K562 (cell line): ENCODE data around the gene C1orf50. TPM values are rescaled to one million over a fixed set of nuclear protein-coding genes. Genes with fewer than 3 reads are reported as not detected.

Source experiments
- ARID1B ChIP-seq: fragments of 450-650 bp; IDR thresholded peaks from 2 replicates; pipeline ENCODE4 v1.6.1; 2016; ENCODE audit warnings: antibody characterized with exemption, mild to moderate bottlenecking, inconsistent platforms
- ARNT ChIP-seq, 2 experiments: fragments of 450-650 bp; IDR thresholded peaks; 2 replicates each; pipeline ENCODE4 v1.6.1; 2016; ENCODE audit warnings: mild to moderate bottlenecking in 1 of 2
- CHCHD3 ChIP-seq: fragments of 250-450 bp; sonication (Bioruptor Pico); IDR thresholded peaks from 2 replicates; pipeline ENCODE4 v2.1.2; 2022; ENCODE audit warnings: mild to moderate bottlenecking
- CHD4 ChIP-seq: fragments of 200-600 bp; sonication (generic); IDR thresholded peaks from 3 replicates; pipeline ENCODE4 v1.6.1; 2012; ENCODE audit warnings: low read depth, mild to moderate bottlenecking, mixed read lengths, low read length, inconsistent platforms; ENCODE audit not compliant: insufficient read depth, insufficient replicate concordance, poor library complexity, severe bottlenecking
- CTBP1 ChIP-seq: fragments of 450-650 bp; IDR thresholded peaks from 2 replicates; pipeline ENCODE4 v1.6.1; 2016; ENCODE audit warnings: borderline replicate concordance
- DIDO1 ChIP-seq: fragments of 450-650 bp; IDR thresholded peaks from 2 replicates; pipeline ENCODE4 v1.6.1; 2016; ENCODE audit warnings: low read depth, missing biosample characterization, missing genetic modification characterization
- EP400 ChIP-seq: fragments of 450-650 bp; IDR thresholded peaks from 2 replicates; pipeline ENCODE4 v1.6.1; 2017; ENCODE audit warnings: antibody characterized with exemption, mild to moderate bottlenecking, moderate library complexity
- HMGXB4 ChIP-seq: sonication (generic); formaldehyde crosslinking; IDR thresholded peaks from 2 replicates; pipeline ENCODE4 v1.8.1; 2023; ENCODE audit warnings: mild to moderate bottlenecking, missing genetic modification reagents
- HOXB6 ChIP-seq: fragments of 250-450 bp; sonication (Bioruptor Pico); IDR thresholded peaks from 2 replicates; pipeline ENCODE4 v1.5.1; 2022; ENCODE audit warnings: mild to moderate bottlenecking, borderline replicate concordance
- MCM2 ChIP-seq: fragments of 450-650 bp; IDR thresholded peaks from 2 replicates; pipeline ENCODE4 v1.6.1; 2017; ENCODE audit warnings: low read depth, mild to moderate bottlenecking
- MCM7 ChIP-seq, 2 experiments: fragments of 450-650 bp; IDR thresholded peaks; 2 replicates each; pipeline ENCODE4 v1.6.1; 2016 to 2018
- PML ChIP-seq: IDR thresholded peaks from 2 replicates; pipeline ENCODE4 v1.6.1; 2012; ENCODE audit warnings: low read length, inconsistent platforms
- REST ChIP-seq, 2 experiments: fragments of 450-650 bp; formaldehyde crosslinking in 1 of 2; IDR thresholded peaks; 2 replicates each; pipeline versions ENCODE4 v1.4.0 to v1.6.1; 2014 to 2020; ENCODE audit warnings: mild to moderate bottlenecking in 2 of 2, borderline replicate concordance in 1 of 2, low read depth in 1 of 2
- SMC3 ChIP-seq: conservative IDR thresholded peaks from 2 replicates; pipeline ENCODE4 v1.6.1; 2011; ENCODE audit warnings: low read depth, low read length, improper control_type of control experiment; ENCODE audit not compliant: insufficient read depth
- SPI1 ChIP-seq: IDR thresholded peaks from 2 replicates; pipeline ENCODE4 v1.6.1; 2011; ENCODE audit warnings: low read depth, low read length, control low read depth, borderline replicate concordance
- ZZZ3 ChIP-seq: fragments of 450-650 bp; IDR thresholded peaks from 2 replicates; pipeline ENCODE4 v1.6.1; 2016; ENCODE audit warnings: antibody characterized with exemption, mild to moderate bottlenecking, moderate library complexity
- polyA plus RNA-seq, 8 experiments: library from polyadenylated mRNA; depleted of rRNA in 4 of 8; stranded (reverse) in 5 of 8; unstranded in 3 of 8; fragments of >200 nt; fragmentation: Nextera tagmentation in 2 of 8; fragmentation: Illumina TruSeq in 1 of 8; extraction: Ambion mirVana in 2 of 8; extraction: Trizol in 1 of 8; gene quantifications; 2 replicates each; pipeline versions ENCODE4 v1.2.1 to v1.2.3, GENCODE V29; 2011 to 2014; ENCODE audit warnings: inconsistent platforms in 1 of 8, missing spikeins in 1 of 8
- total RNA-seq, 7 experiments: library from RNA; depleted of rRNA in 6 of 7; stranded (reverse); fragments of >200 nt in 6 of 7; fragmentation: Illumina TruSeq in 2 of 7; extraction: Trizol in 2 of 7; gene quantifications; 2 replicates each; pipeline versions ENCODE4 v1.2.1 to v1.2.3, GENCODE V29; 2011 to 2021; ENCODE audit warnings: low replicate concordance in 1 of 7
- TF ChIP-seq, protein P1 (sequence below): sonication (generic); formaldehyde crosslinking; IDR thresholded peaks from 2 replicates; pipeline ENCODE4 v1.5.0; 2020; ENCODE audit warnings: missing genetic modification reagents

The C1orf50 gene
- total and polyA plus RNA-seq, 9 of the 15 experiments (the other 6 are each of a cell fraction or from before 2014, with no cell fraction given): 0.55 to 13.9 (median 5.2) TPM

GRCh38 chr1:42766741-42767509 is at the start of gene C1orf50, which contains the start of gene P3H1 (continued):
- TF ChIP-seq SPI1 (0 out of 2 replicates have a peak, but pooled peaks have one; percentile 1), DIDO1 (tag) (no peak), HOXB6 (CRISPR knock-in tag) (no peak), ARNT (IDR thresholded peaks at IDR 0.05) (no peak), SMC3 (0 out of 2 replicates have a peak, but pooled peaks have one; percentile 6), EP400 (peak; percentile 80; the same call in 1 of the 2 replicates), REST (IDR thresholded peaks at IDR 0.05; ENCODE audit: borderline replicate concordance) (no peak), REST (CRISPR knock-in tag; IDR thresholded peaks at IDR 0.05; ENCODE audit: low read depth) (peak; percentile 65), PML (peak; percentile 87), HMGXB4 (CRISPR knock-in tag) (no peak), CHD4 (no peak), ARID1B (no peak), ZZZ3 (no peak), CHCHD3 (peak; percentile 93; the same call in 1 of the 2 replicates), CTBP1 (peak; percentile 60; the same call in 1 of the 2 replicates), MCM7 (IDR thresholded peaks at IDR 0.05) (no peak), MCM2 (no peak)
- TF ChIP-seq, protein P1, sequence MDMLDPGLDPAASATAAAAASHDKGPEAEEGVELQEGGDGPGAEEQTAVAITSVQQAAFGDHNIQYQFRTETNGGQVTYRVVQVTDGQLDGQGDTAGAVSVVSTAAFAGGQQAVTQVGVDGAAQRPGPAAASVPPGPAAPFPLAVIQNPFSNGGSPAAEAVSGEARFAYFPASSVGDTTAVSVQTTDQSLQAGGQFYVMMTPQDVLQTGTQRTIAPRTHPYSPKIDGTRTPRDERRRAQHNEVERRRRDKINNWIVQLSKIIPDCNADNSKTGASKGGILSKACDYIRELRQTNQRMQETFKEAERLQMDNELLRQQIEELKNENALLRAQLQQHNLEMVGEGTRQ: no peak
